D721Med (cell line): ENCODE data around the gene AMT.

Experiments
- DNase-seq: peaks from one replicate; pipeline ENCODE4 v3.0.0; 2011; ENCODE audit warnings: low spot score; ENCODE audit not compliant: insufficient read length
- FAIRE-seq: peaks from 2 replicates; lab custom pipeline; 2011; peaks lifted over from hg19 to GRCh38; lab: Jason Lieb, UNC
- CTCF ChIP-seq: IDR thresholded peaks from 2 replicates; pipeline ENCODE4 v1.5.1; 2012; ENCODE audit warnings: mild to moderate bottlenecking, control low read depth; ENCODE audit not compliant: insufficient read depth; ENCODE audit errors: missing control alignments

Gene AMT

DNA sequence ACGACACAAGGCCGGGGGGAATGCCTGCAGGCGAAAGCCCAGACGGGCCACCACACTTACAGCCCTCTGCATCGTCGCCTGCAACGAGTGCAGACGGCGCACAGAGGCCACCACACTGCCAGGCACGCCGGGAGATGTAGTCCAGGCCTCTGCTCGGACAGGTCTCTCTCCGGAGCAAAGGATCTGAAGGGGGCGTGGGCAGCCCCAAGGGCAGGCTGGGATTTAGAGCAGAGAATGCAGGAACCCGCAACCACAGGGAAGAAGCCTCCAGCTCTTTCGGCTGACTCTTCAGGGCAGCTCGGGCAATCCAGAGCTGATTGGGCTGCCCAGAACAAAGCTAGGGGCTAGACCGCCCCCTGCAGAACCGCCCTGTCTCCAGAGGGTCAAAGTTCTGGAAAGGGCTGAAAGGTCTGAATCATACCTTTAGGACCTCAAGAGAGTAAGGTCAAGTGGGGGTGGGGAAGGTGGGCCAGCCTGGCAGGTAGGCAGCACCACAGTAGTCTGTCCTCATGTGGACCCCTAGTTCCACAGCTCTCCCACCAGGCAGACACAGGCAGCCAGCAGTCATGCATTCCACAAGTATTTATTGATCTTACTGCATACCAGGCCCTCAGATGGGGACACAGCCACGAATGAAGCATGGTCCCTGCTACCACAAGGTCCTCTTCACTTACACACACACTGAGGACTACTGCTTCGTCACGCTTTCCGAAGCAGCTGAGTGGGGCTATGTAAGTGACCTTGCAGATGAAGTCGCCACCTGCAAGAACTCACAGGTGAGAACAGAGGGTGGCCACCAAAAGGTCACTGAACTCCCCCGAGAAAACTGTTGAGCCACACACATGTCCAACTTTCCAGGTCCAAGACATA, at the start of gene AMT:
TSS of gene AMT (minus strand) at position 95 of the 870 bp plus-strand sequence. CDS start at position 72, 23 bp downstream.
- TF ChIP-seq CTCF: no peak
- DNase-seq (no peak), FAIRE-seq (no peak)

DNA sequence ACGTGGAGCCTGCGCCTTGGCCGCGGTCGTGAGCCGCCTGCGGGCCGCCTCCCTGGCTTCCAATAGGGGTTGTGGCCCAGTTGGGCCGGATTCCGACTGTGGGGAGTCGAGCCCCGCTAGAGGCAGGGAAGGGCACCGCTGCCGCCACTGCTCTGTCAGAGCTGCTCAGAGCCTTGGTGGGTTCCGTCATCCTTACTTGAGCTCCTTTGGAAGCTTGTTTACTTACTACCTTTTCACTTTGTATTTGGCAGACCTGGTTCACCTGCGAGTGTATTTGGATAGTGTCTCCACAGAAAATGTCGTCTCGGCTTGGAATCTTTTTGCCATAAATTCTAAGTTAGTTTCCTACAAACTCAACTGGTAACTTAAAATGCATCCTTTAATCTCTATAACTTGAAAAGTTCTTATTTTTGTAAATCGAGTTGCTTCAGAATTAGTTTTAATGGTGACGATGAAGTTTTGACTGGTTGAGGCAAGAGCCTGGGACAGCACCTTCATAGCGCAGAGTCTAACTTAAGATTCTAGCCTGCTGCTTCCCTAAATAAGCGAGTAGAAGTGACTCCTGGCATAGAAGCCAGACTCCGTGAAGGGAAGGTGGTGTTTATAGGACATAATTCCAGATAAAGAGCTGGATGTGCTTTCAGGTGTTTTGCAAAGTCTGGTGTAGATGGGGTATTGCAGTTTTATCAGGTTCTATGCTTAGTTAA, 48.6 kb upstream of the AMT start:
- FAIRE-seq (no peak), DNase-seq (no peak)
- no peak for TF ChIP-seq CTCF

- TF ChIP-seq CTCF: no peak
- peak; percentile 87 for DNase-seq
- no peak for FAIRE-seq
Observed at GRCh38 chr3:49469936-49470713, 47.9 kb upstream of the AMT start, which contains the start of gene DAG1. DAG1 (plus strand) TSS chr3:49470267; CDS start chr3:49510535, 40,268 bp downstream.

GRCh38 chr3:49469037-49469935, 47.0 kb upstream of the AMT start:
- no peak for FAIRE-seq

GRCh38 chr3:49466085-49466484, 43.8 kb upstream of the AMT start:
- no peak for TF ChIP-seq CTCF
- FAIRE-seq: no peak
- DNase-seq: no peak

More at GRCh38 chr3:49469037-49469935, 47.0 kb upstream of the AMT start:
- TF ChIP-seq CTCF: no peak
- no peak for DNase-seq

DNA sequence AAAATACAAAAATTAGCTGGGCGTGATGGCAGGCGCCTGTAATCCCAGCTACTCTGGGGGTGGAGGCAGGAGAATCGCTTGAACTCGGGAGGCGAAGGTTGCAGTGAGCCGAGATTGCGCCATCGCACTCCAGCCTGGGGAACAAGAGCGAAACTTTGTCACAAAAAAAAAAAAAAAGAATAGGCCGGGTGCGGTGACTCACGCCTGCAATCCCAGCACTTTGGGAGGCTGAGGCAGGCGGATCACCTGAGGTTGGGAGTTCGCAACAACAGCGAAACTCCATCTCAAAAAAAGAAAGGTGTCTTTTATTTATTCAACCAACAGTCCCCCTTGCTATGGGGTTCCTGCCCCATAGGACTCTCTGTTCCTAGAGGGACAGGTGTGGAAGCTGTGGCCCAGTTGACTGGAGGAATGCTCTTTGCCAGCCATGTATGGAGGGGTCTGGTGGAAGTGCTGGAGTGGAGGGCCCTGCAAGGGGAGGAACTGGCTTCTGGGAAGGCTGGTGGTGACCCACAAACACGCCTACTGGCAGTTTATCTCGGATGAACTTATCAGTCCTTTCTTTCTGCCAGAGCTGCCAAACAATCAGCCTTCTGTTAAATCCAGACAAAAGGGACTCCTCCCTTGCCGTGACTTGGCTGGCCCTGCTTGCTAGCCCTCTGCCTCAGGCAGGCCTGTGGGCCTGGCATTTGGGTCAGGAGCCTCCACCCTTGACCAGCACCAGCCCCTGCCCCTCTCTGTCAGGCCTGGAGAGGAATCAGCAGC, 43.2 kb upstream of the AMT start:
- no peak for TF ChIP-seq CTCF
- FAIRE-seq (no peak), DNase-seq (no peak)
